OCI-LY1 (cell line): Measurements from ENCODE around the gene POU5F1.

Experiments used
- H2AFZ ChIP-seq: fragments of 200-600 bp; sonication (generic), shearing (Covaris generic); 2 replicates; pipeline ENCODE4 v1.6.0; 2014; ENCODE audit warnings: antibody characterized with exemption, mild to moderate bottlenecking, low read length
- H3F3A ChIP-seq: fragments of 200-600 bp; sonication (generic), shearing (Covaris generic); 2 replicates; pipeline ENCODE4 v1.6.0; 2014; ENCODE audit warnings: mild to moderate bottlenecking, antibody characterized with exemption, low read length, moderate library complexity; ENCODE audit not compliant: insufficient read depth
- H3K27ac ChIP-seq: fragments of 200-600 bp; sonication (generic); 2 replicates; pipeline ENCODE4 v1.5.1; 2014; ENCODE audit warnings: low read length, mixed run types, mild to moderate bottlenecking, low read depth; ENCODE audit not compliant: poor library complexity, severe bottlenecking
- H3K27me3 ChIP-seq: fragments of 200-600 bp; sonication (generic); 2 replicates; pipeline ENCODE4 v1.6.0; 2014; ENCODE audit warnings: antibody characterized with exemption, mild to moderate bottlenecking, low read length, moderate library complexity; ENCODE audit not compliant: insufficient read depth
- H3K36me3 ChIP-seq: fragments of 200-600 bp; sonication (generic); 2 replicates; pipeline ENCODE4 v1.6.1; 2014; ENCODE audit warnings: mild to moderate bottlenecking, antibody characterized with exemption, low read length, moderate library complexity, mixed read lengths; ENCODE audit not compliant: insufficient read depth
- H3K4me1 ChIP-seq: fragments of 200-600 bp; sonication (generic); 2 replicates; pipeline ENCODE4 v1.5.1; 2014; ENCODE audit warnings: mild to moderate bottlenecking, low read length, moderate library complexity; ENCODE audit not compliant: insufficient read depth, severe bottlenecking
- H3K4me2 ChIP-seq: fragments of 200-600 bp; sonication (generic), shearing (Covaris generic); 2 replicates; pipeline ENCODE4 v1.6.1; 2014; ENCODE audit warnings: low read length
- H3K4me3 ChIP-seq: fragments of 200-600 bp; sonication (generic); 2 replicates; pipeline ENCODE4 v1.5.1; 2014; ENCODE audit warnings: low read length, low read depth, mild to moderate bottlenecking, mixed read lengths; ENCODE audit not compliant: poor library complexity, severe bottlenecking
- H3K79me2 ChIP-seq: fragments of 200-600 bp; shearing (Covaris generic); 2 replicates; pipeline ENCODE4 v1.6.1; 2016; ENCODE audit warnings: mixed run types, low read length, mixed read lengths; ENCODE audit not compliant: insufficient read depth
- H3K9ac ChIP-seq: fragments of 200-600 bp; sonication (generic), shearing (Covaris generic); 2 replicates; pipeline ENCODE4 v1.6.1; 2014; ENCODE audit warnings: mild to moderate bottlenecking, low read length, mixed read lengths
- H3K9me2 ChIP-seq: fragments of 200-600 bp; sonication (generic), shearing (Covaris generic); 2 replicates; pipeline ENCODE4 v1.6.1; 2014; ENCODE audit warnings: low read depth, mild to moderate bottlenecking, low read length, mixed read lengths
- H3K9me3 ChIP-seq: fragments of 200-600 bp; shearing (Covaris generic); 2 replicates; pipeline ENCODE4 v1.6.1; 2014; ENCODE audit warnings: low read length, mixed read lengths
- H4K20me1 ChIP-seq: fragments of 200-600 bp; sonication (generic), shearing (Covaris generic); 2 replicates; pipeline ENCODE4 v1.6.0; 2016; ENCODE audit warnings: mild to moderate bottlenecking, low read length; ENCODE audit not compliant: insufficient read depth
- EZH2 ChIP-seq: fragments of 200-600 bp; sonication (generic), shearing (Covaris generic); IDR thresholded peaks from 2 replicates; pipeline ENCODE4 v1.8.0; 2017; ENCODE audit warnings: borderline replicate concordance, mixed run types, mild to moderate bottlenecking, antibody characterized with exemption, low read length, moderate library complexity, mixed read lengths
- TF ChIP-seq, protein P1 (sequence below): fragments of 200-600 bp; sonication (generic), shearing (Covaris generic); IDR thresholded peaks from 2 replicates; pipeline ENCODE4 v1.5.1; 2017; ENCODE audit warnings: mild to moderate bottlenecking, antibody characterized with exemption, low read length, moderate library complexity, mixed read lengths

Gene POU5F1

GRCh38 chr6:31174378-31174777, 3.9 kb upstream of the POU5F1 start:
- H2AFZ ChIP-seq, result no peak overlapping the region
- no peaks in the 10 kb centered on the region for H3K79me2 ChIP-seq
- H3K9ac ChIP-seq, result no peak overlapping the region
- H3F3A ChIP-seq, result no peaks in the 10 kb centered on the region
- H3K27me3 ChIP-seq, result no peaks in the 10 kb centered on the region
- H3K4me3 ChIP-seq, result no peak overlapping the region
- TF ChIP-seq, protein P1, sequence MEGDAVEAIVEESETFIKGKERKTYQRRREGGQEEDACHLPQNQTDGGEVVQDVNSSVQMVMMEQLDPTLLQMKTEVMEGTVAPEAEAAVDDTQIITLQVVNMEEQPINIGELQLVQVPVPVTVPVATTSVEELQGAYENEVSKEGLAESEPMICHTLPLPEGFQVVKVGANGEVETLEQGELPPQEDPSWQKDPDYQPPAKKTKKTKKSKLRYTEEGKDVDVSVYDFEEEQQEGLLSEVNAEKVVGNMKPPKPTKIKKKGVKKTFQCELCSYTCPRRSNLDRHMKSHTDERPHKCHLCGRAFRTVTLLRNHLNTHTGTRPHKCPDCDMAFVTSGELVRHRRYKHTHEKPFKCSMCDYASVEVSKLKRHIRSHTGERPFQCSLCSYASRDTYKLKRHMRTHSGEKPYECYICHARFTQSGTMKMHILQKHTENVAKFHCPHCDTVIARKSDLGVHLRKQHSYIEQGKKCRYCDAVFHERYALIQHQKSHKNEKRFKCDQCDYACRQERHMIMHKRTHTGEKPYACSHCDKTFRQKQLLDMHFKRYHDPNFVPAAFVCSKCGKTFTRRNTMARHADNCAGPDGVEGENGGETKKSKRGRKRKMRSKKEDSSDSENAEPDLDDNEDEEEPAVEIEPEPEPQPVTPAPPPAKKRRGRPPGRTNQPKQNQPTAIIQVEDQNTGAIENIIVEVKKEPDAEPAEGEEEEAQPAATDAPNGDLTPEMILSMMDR, result no peak
- no peak for TF ChIP-seq EZH2
- H4K20me1 ChIP-seq, result no peaks in the 10 kb centered on the region
- no peaks in the 10 kb centered on the region for H3K9me2 ChIP-seq
- no peak overlapping the region for H3K4me2 ChIP-seq
- H3K36me3 ChIP-seq, result no peaks in the 10 kb centered on the region
- no peaks in the 10 kb centered on the region for H3K9me3 ChIP-seq
- peaks cover 6% of the 10 kb centered on the region for H3K4me1 ChIP-seq
- H3K27ac ChIP-seq, result no peak overlapping the region

DNA sequence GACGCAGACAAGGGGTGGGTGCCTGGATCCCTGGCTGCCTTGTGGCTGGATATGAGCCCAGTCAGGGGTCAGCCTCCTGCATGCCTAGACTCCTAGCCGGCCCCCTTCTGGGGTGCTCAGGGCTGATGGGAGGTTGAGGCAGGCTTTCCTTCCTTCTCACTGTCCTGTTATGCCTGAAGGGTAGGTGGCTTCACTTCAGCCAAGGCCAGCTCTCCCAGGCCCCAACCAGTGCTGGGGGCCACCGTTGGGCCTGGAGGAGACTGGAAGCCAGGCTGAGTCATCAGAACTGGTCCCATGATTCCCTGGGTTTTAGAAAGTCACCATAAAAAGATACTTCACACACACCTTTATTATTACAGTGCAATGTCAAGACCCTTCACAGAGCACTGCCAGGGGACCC, 2.9 kb upstream of the POU5F1 start:
- Histone ChIP-seq H3K4me3 (no peak overlapping the region), H3K9me3 (no peaks in the 10 kb centered on the region), H4K20me1 (no peaks in the 10 kb centered on the region), H2AFZ (no peak overlapping the region), H3K27me3 (no peaks in the 10 kb centered on the region), H3K4me1 (peaks cover 3% of the 10 kb centered on the region), H3K9me2 (no peaks in the 10 kb centered on the region), H3K27ac (no peak overlapping the region), H3K9ac (no peak overlapping the region), H3K4me2 (no peak overlapping the region), H3K36me3 (no peaks in the 10 kb centered on the region), H3K79me2 (no peaks in the 10 kb centered on the region), H3F3A (no peaks in the 10 kb centered on the region)
- TF ChIP-seq, protein P1, result no peak

DNA sequence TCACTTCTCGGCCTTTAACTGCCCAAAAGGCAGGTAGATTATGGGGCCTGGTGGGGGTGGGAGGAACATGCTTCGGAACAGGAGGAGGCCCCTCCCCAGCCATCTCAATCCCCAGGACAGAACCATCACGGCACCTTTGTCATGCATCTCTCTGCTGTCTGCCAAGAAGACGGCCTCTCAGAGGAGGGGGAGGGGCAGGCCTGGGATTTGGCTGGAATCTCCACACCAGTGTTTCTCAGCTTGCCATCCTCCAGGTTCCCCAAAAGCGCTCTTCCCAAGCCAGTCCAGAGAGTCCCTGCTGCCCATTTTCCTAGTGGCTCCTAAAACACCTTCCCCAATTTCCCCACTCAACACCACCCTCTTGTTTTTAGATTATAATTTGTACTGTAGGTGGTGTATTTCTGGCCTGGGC, 2.5 kb upstream of the POU5F1 start:
- Histone ChIP-seq H3K27me3 (no peaks in the 10 kb centered on the region), H3F3A (no peaks in the 10 kb centered on the region), H2AFZ (no peak overlapping the region), H3K27ac (no peak overlapping the region), H3K4me2 (no peak overlapping the region), H3K79me2 (no peaks in the 10 kb centered on the region), H3K4me1 (no peaks in the 10 kb centered on the region), H4K20me1 (no peaks in the 10 kb centered on the region), H3K9me3 (no peaks in the 10 kb centered on the region), H3K4me3 (no peak overlapping the region), H3K9ac (no peak overlapping the region), H3K9me2 (no peaks in the 10 kb centered on the region), H3K36me3 (no peaks in the 10 kb centered on the region)
- TF ChIP-seq EZH2, result no peak
- TF ChIP-seq, protein P1, result no peak
